ENCODE results near the gene UCK1.

The UCK1 gene

DNA sequence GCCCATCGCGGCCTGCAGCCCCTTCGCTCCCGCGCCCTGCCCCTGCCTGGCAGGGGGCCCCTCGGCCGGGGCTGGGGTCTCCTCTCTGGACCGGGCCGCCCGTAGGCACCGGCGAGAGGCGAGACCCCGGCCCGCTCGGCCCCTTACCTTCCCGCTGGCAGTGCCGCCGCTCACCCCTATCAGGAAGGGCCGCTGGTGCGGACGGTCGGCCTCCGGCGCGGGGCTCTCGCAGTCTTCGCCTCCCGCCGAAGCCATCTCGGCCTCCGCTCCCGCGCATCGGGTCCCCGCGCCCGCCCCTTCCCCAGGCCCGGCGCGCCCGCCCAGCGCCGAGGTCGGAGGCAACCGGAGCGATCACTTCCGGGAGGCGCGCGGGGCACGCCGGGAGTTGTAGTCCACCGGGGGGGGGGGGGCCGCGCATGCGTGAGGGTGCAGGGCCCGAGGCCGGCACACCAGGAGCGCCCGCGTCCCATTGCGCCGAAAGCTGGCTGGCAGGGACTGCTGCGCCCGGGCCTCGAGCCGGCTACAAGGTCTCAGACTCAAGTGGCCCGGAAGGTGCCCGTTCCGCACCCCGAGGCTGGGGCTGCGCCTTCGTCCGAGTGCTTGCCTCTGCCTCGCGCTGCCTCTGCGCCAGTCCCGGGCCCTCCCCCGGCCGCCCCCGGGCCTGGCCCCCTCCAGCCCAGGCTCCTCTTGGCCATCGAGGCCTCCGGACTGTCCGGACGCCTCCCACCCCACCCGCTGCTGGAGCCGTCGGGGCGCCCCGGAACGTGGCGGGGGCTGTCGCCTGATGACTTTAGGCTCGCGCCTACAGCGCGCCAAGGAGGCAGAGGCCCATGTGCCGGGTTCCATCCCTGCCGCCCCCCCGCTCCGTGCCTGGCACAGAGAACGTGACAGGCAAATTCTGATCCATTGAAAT is at the start of gene UCK1:
TSS of gene UCK1 (minus strand) at position 344 of the 913 bp plus-strand sequence. CDS start at position 255, 89 bp downstream.
- peak; percentile 53 to 55 (median 55) for DNase-seq (ENCODE audit: low read depth in 3 of 3)

DNA sequence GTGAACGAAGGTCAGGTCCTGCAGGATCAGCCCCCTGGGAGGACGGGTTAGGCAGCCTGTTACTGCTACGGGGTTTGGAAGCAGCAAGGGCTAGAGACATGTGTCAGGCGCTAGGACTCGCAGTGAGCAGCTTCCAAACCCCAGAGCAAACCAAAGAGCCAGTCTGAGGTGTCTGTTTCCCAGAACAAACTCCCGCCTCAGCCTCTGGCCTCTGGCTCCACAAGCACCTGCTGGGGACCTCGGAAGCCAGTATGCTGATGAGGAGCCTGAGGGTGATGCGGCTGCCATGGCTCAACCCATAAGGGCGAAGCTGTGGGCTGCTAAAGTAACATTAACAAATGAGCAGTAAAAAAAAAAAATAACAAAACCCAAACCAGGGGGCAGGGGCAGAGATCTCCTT is 49.3 kb upstream of the UCK1 start:
- DNase-seq (ENCODE audit: low read depth in 3 of 3), result no peak

DNA sequence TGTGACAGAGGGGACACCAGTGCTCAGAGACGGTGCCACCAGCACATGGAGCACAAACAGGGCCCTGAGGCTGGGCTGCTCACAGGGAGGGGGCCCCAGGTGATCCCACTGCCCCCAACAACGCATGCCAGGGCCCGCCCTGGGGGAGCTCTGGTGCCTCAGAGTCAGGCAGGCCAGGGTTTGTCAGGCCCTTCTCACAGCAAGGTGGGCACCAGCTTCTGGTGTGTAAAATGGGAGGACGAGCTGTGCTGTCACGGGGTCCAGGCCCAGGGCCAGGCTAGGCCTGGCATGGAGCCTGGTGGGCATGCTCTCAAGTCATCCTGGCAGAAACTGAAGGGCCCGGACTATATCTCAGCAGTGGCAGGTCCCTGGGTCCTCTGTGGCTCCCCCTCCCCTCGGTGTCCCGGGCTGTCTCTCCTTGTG is 48.7 kb upstream of the UCK1 start:
- no peak for DNase-seq (ENCODE audit: low read depth in 3 of 3)

- DNase-seq (ENCODE audit: low read depth in 3 of 3), result peak in 2 of 3 experiments; percentile 14 to 22
These were observed 47.9 kb upstream of the UCK1 start for GRCh38 chr9:131578731-131579504.

DNA sequence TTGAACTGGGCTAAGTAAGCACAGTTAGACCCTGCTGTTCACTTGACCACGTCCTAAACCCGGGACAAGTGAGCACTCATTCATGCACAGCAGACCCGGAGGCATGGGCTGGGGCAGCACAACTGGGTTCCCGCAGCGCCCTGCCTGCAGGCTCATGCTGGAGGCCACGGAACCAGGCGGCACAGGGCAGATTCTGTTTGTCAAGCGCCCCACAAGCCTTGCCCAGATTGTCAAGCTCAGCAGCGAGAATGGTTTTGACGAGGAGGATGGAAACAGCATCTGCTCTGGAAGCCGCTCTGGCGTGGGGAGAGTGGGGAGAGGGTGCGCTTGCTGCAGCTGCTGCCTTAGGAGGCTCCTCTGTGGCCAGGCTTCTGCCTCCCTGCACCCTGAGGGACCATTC is 47.0 kb upstream of the UCK1 start:
- DNase-seq (ENCODE audit: low read depth in 3 of 3), result no peak

- DNase-seq (ENCODE audit: low read depth in 3 of 3), result no peak
These were observed 46.2 kb upstream of the UCK1 start for GRCh38 chr9:131577005-131578000.

DNA sequence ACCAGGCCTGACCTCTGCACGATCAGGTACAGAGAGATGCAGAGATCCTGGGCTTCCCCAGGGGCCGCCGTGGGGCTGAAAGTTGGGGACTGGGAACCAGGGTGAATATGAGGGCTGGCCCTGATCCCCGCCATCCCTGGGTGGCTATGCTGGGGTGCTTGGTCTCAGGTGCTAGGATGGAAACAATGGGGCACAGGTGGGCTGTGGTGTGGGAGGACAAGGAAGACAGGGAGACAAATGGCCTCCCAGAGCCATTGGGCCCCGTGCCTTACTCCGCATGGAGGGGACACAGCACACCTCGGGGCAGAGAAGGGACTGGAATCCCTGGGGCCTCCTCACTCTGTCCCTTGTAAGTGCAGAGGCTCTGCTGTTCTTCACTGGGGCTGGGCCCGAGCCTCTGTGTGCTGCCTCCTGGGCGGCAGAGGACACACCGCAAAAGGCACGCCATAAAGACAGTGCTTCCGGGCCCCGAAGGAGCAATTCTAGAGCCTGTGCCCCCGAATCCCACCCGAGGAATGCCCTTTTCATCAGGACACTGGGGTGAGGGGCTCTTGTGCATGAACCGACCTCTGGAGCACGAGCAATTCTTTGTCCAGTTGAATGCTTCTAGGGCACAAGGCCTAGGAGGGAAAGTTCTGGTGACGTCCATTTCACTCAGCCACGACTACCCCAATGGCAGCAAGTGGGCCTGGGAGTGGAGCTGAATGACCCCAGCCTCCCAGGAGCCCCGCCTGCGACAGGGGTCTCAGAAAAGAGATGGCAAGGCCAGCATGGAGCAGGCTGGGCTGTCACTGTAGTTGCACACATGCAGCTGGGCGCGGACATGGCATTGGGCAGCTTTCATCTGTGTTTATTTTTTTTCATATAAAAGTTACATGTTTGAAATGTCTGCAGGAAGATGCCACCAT is 45.1 kb upstream of the UCK1 start:
- no peak for DNase-seq (ENCODE audit: low read depth in 3 of 3)

GRCh38 chr9:131574730-131575640 is 43.9 kb upstream of the UCK1 start:
- DNase-seq (ENCODE audit: low read depth in 3 of 3), result no peak

DNA sequence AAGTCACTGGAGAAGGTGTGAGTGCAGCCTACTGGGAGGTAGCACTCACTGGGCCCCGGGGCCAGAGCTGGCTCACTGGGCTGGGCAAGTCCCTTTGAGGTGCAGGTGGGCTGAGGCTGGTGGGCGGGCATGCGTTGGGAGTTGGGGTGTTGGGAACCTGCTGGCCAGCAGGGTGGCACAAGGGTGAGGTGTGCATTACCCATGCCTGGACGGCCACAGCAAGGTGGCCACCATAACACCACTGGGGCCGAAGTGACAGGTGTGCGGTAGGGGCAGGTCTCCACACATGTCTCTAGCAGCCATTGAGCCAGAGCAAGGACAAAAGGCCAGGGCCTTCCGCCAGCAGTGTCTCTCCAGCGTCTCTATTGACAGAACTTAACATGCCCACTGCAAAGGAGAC is 36.8 kb upstream of the UCK1 start:
- no peak for DNase-seq (ENCODE audit: low read depth in 3 of 3)

GRCh38 chr9:131566158-131566557 is 35.1 kb upstream of the UCK1 start:
- DNase-seq (ENCODE audit: low read depth in 3 of 3), result no peak

GRCh38 chr9:131565369-131565768 is 34.3 kb upstream of the UCK1 start:
- DNase-seq (ENCODE audit: low read depth in 3 of 3), result no peak

- DNase-seq (ENCODE audit: low read depth in 3 of 3), result no peak
These were observed 31.2 kb upstream of the UCK1 start for GRCh38 chr9:131562032-131562959.

GRCh38 chr9:131559421-131560000 is 28.4 kb upstream of the UCK1 start:
- no peak for DNase-seq (ENCODE audit: low read depth in 3 of 3)

GRCh38 chr9:131557855-131558548 is 26.9 kb upstream of the UCK1 start:
- DNase-seq (ENCODE audit: low read depth in 3 of 3), result no peak

- DNase-seq (ENCODE audit: low read depth in 3 of 3), result no peak
These were observed 25.0 kb upstream of the UCK1 start for GRCh38 chr9:131555841-131556673.

GRCh38 chr9:131554843-131555351 is 23.8 kb upstream of the UCK1 start:
- DNase-seq (ENCODE audit: low read depth in 3 of 3), result no peak

Measured in stimulated activated CD4-positive, alpha-beta T cell treated with anti-CD3 and anti-CD28 coated beads, TNF-alpha, amount 100 ng/mL, for 4 hours (primary cell).